ENCODE results near the gene MGMT.

The MGMT gene

GRCh38 chr10:129760416-129760815 lies 293.4 kb downstream of the MGMT start:
- no peak for DNase-seq (ENCODE audit: low read depth in 2 of 2)

DNA sequence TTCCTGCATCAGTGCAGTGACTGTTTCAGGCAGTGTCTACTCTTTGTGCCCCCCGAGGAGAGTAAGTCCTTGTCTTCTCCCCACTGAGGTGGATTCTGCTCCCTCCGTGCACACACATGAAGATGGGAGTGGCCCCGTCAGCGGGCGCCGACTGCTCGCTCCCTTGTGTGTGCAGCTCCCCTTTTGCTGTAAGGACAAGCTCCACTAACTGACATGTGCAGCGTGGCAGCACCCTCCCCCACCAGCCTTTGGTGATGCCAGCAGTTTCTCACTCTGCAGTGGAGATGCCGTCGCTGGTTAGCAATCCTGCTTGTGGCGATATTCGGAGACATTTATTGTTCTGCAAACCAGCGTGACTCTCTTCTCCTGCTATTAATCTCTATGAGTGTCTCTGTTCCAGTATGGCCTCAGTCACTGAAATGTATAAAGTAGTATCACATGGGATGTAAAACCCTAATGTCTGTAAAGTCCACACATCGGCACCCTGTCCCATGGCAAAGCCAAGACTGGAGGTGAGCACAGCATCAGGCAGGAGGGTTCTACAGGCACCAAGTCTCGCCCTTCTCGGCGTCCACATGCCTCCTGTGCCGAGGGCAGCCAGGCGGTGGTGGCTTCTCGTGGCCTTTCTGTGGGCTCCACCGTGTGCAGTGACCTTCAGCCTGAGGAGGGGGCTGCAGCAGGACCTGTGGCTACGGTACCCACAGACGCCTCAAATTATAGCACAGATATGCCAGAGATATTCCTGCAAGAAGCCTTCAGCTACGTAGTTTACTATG lies 294.3 kb downstream of the MGMT start:
- DNase-seq (ENCODE audit: low read depth in 2 of 2): no peak

GRCh38 chr10:129761981-129762956 lies 295.2 kb downstream of the MGMT start:
- DNase-seq (ENCODE audit: low read depth in 2 of 2): no peak

- no peak for DNase-seq (ENCODE audit: low read depth in 2 of 2)
These were observed 297.2 kb downstream of the MGMT start for GRCh38 chr10:129764011-129764900.

DNA sequence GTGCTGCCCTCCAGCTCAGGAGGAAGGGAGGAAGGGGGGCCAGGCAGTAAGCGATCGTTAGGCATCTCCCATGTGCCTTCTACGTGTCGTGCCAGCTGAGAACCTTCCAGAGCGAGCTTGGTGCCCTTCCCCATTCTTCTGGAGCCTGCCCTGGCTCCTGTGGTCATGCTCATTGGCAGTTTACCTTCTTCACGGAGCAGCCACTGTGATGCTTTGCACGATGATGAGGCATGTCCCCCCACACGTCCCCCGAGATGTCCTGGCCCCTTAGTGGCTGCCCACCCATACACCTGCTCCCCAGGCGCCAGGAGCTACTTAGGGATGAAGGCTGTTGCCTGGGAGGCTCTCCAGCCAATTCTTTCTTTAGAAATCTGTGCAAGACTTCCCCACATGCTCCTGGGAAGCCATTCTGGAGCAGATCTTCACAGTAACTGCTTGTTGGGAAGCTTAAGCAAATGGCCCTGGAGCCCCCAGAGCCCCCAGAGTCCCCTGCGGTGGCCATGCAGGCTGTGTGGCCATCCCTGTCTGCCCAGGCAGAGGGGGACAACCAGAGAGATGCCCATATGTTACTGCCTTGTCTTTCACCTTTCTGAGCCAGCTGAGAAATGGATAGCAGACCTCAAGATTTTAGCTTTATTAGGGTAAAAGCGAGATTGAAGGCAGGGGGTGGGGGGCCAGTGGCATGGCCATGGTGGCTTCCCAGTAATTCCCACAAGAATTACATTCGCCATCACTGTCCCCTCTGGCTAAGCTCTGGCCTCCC lies 298.0 kb downstream of the MGMT start:
- DNase-seq (ENCODE audit: low read depth in 2 of 2): no peak

GRCh38 chr10:129765664-129766550 lies 298.9 kb downstream of the MGMT start:
- no peak for DNase-seq (ENCODE audit: low read depth in 2 of 2)

GRCh38 chr10:129766611-129767550 lies 299.8 kb downstream of the MGMT start:
- DNase-seq (ENCODE audit: low read depth in 2 of 2): no peak

DNA sequence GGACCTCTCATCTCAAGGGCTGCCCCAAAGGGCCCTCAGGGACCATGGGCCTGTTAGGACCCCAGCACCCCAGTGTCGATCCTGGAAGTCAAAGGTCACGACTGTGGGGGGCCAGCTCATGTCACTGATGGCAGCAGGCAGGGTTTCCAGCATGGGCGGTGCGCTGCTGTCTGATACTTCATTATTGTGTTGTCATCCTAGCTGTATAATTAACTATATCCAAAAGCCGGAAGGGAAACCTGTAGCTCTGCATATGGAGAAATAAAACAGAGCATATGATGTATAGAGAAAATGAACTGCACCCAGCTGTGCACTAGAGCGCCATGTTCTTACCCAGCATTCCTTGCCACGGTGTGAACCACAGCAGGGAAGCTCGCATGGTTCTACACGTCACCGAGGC lies 300.7 kb downstream of the MGMT start:
- no peak for DNase-seq (ENCODE audit: low read depth in 2 of 2)

- DNase-seq (ENCODE audit: low read depth in 2 of 2): no peak
These were observed 301.7 kb downstream of the MGMT start for GRCh38 chr10:129768437-129769355.

GRCh38 chr10:129769381-129770116 lies 302.5 kb downstream of the MGMT start:
- DNase-seq (ENCODE audit: low read depth in 2 of 2): no peak

- no peak for DNase-seq (ENCODE audit: low read depth in 2 of 2)
These were observed 303.2 kb downstream of the MGMT start for GRCh38 chr10:129770286-129770685.

GRCh38 chr10:129771024-129771423 lies 304.0 kb downstream of the MGMT start:
- no peak for DNase-seq (ENCODE audit: low read depth in 2 of 2)

- DNase-seq (ENCODE audit: low read depth in 2 of 2): no peak
These were observed 304.5 kb downstream of the MGMT start for GRCh38 chr10:129771576-129771975.

DNA sequence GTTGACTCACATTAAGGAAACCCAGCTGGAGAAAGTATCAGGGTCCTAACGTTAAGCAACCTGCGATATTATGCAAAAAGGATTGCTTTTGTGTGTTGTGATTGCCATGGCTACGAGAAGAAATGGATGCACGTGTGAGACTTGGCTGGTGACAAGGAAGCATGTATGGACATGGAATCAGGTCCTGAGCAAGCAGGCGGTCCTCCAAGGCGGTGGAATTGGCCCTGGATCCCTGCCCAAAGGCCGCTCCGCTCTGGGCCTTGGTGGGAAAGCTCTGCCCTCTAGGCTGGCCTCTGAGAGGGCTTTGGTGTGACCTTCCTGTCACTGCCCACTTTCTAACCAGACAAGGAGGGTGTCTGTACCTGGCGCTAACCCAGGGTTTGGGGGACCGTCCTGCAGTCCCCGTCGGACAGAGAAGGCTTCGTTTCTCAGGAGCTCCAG lies 305.0 kb downstream of the MGMT start:
- DNase-seq (ENCODE audit: low read depth in 2 of 2): no peak

DNA sequence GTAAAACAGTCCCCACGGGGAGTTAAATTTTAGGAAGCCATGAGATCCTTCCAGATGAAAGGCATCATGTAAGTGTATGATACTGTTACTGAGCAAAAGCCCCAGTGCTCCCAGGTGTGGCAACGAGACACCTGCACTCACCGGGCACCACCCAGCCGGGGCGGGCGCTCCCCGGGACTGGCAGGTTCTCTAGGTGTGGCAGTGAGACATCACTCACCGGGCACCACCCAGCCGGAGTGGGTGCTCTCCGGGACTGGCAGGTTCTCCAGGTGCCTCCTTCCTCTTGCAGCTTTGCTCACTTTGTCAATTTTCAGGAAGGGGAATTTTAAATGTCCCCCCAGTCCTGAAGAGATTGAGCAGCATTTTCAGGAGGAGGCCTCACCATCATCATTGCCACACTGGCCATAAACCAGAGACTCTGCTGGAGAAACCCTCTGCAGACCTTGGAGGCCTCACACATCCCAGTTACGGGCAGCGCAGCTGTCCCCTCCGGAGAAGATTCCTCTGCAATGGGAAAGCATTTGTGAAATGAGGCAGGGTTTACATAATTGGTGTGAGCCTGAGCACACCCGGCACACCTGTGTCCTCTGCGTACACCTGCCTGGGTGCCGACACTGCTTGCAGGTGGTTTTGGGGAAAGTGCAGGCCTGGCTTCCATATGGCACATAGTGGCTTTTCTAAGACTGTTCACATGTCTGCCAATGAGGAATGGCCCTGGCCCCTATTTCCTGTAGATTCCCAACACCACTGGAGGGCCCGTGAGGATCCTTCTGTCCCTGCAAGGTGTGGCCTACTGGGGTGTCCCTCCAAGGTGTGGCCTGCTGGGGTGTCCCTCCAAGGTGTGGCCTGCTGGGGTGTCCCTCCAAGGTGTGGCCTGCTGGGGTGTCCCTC lies 305.7 kb downstream of the MGMT start:
- DNase-seq (ENCODE audit: low read depth in 2 of 2): no peak

Measured in stimulated activated CD4-positive, alpha-beta T cell treated with anti-CD3 and anti-CD28 coated beads, Interleukin-12 subunit alpha, Interleukin-12 subunit beta, amount 100 ng/mL, for 24 hours (primary cell).